Lower leg skin (tissue), 4 donors: ENCODE measurements around the gene TGFA. TPM values are rescaled to one million over a fixed set of nuclear protein-coding genes. Genes with fewer than 3 reads are reported as not detected.
A peak's percentile ranks its signal among the peaks of the same experiment; 100 is the strongest.

Experiments used
- DNase-seq, 2 donors: peaks; one replicate each; pipeline ENCODE4 v3.0.0-alpha.2; 2019; ENCODE audit warnings: low spot score in 2 of 2
- H3K4me3 ChIP-seq: fragments of 200-600 bp; sonication (generic); 2 replicates; pipeline ENCODE4 v1.5.1; 2017; ENCODE audit warnings: mild to moderate bottlenecking, low read depth; ENCODE audit not compliant: poor library complexity, severe bottlenecking
- POLR2A ChIP-seq, 2 donors: fragments of 450-650 bp; IDR thresholded peaks; one replicate each; pipeline ENCODE4 v1.6.1; 2016 to 2017; ENCODE audit warnings: antibody characterized with exemption in 2 of 2, mild to moderate bottlenecking in 1 of 2, moderate library complexity in 1 of 2
- WGBS, 2 donors: methylation state at CpG; one replicate each; pipeline ENCODE4 v1.1.5; 2018; 5-methylcytosine and 5-hydroxymethylcytosine counted together
- intact Hi-C: fragments of 100-400 bp; cut with DNase I; formaldehyde crosslinking; loops from one replicate; pipeline ENCODE4 v1.15.0; 2023; ENCODE audit warnings: low total_unique reads
- total RNA-seq, 4 donors: library from RNA; depleted of rRNA; stranded (reverse); fragments of >200 nt; gene quantifications; one replicate each; pipeline ENCODE4 v1.1.0, GENCODE V29; 2016
- TF ChIP-seq, protein P1 (sequence below), 3 donors: fragments of 450-650 bp; IDR thresholded peaks; one replicate each; pipeline ENCODE4 v1.5.1; 2016; ENCODE audit warnings: antibody characterized with exemption in 3 of 3, mild to moderate bottlenecking in 3 of 3, moderate library complexity in 2 of 3

TGFA gene
- total RNA-seq, 4 donors from 2014 or later = 56.5 to 78.3 (median 65.0) TPM

GRCh38 chr2:70420143-70420542, 133.5 kb downstream of the TGFA start:
- WGBS, 2 donors = 34 to 37% methylated on average over 4 of the region's 4 CpGs
- DNase-seq = no peak
- TF ChIP-seq, protein P1, sequence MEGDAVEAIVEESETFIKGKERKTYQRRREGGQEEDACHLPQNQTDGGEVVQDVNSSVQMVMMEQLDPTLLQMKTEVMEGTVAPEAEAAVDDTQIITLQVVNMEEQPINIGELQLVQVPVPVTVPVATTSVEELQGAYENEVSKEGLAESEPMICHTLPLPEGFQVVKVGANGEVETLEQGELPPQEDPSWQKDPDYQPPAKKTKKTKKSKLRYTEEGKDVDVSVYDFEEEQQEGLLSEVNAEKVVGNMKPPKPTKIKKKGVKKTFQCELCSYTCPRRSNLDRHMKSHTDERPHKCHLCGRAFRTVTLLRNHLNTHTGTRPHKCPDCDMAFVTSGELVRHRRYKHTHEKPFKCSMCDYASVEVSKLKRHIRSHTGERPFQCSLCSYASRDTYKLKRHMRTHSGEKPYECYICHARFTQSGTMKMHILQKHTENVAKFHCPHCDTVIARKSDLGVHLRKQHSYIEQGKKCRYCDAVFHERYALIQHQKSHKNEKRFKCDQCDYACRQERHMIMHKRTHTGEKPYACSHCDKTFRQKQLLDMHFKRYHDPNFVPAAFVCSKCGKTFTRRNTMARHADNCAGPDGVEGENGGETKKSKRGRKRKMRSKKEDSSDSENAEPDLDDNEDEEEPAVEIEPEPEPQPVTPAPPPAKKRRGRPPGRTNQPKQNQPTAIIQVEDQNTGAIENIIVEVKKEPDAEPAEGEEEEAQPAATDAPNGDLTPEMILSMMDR (IDR thresholded peaks at IDR 0.05) = no peak
- no peak for TF ChIP-seq POLR2A (IDR thresholded peaks at IDR 0.05)
- H3K4me3 ChIP-seq = no peak overlapping the region
- intact Hi-C loops = no loop called here

DNA sequence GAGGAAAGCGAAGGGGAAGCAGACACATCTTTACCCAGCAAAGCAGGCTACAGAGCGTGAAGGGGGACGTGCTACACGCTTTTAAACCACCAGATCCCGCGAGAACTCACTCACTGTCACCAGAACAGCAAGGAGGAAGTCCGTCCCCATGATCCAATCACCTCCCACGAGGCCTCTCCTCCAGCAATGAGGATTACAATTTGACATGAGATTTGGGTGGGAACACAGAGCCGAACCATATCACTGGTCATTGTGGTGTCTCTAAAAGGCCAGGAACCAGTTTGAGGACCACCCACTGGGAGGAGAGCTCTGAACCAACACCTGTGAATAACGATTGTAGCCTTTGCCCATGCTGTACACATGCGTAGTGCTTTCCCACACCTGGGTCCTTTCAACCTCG, 135.1 kb downstream of the TGFA start:
- no peak for DNase-seq
- 90% methylated on average over 12 of the region's 12 CpGs for WGBS, 2 donors
- intact Hi-C loops = no loop called here
- no peak overlapping the region for H3K4me3 ChIP-seq
- TF ChIP-seq, protein P1 (IDR thresholded peaks at IDR 0.05) = no peak

GRCh38 chr2:70417011-70417410, 136.6 kb downstream of the TGFA start:
- intact Hi-C loops = no loop called here
- no peak for DNase-seq
- no peak for TF ChIP-seq POLR2A (IDR thresholded peaks at IDR 0.05)
- TF ChIP-seq, protein P1 (IDR thresholded peaks at IDR 0.05) = no peak
- no peak overlapping the region for H3K4me3 ChIP-seq
- 86 to 88% methylated on average over 1 of the region's 1 CpG for WGBS, 2 donors

DNA sequence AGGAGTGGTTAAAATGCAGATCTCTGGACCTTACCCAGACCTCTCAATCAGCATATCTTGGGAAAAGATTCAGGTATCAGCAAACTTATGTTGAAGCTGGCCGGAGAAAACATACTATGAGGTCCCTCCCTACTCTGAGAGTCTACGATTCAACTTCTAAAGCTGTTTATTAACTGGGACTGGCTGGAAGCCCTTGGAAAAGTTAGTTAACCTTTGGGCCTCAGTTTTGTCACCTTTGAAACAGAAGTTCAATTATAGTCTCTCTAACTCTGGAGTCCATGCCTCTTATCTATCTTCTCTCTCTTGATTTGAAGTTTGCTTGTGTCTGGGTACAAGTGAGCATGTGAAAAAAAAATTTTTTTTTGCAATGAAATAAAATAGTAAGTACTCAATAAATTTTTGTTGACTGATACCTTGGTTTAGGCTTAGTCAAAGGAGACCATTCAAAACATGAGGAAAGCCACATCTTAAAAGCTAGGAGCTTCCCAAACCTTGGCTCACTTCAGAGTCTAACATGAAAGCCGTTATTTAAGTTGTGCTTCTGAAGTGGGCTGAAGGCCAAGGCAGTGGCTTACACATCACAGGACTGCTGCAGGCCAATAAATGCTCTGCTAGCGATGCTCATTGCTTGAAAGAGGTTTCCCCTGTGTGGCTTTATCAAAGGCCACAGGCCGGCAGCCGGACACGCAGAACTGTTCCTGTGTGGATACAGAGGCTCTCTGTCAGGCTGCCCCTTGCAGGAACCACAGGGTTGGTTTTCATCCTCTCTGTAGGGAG, 141.1 kb downstream of the TGFA start:
- H3K4me3 ChIP-seq = no peak overlapping the region
- 64 to 65% methylated on average over 7 of the region's 7 CpGs for WGBS, 2 donors
- TF ChIP-seq, protein P1 (IDR thresholded peaks at IDR 0.05) = no peak
- no peak for TF ChIP-seq POLR2A (IDR thresholded peaks at IDR 0.05)
- intact Hi-C loops = no loop called here
- DNase-seq = no peak

DNA sequence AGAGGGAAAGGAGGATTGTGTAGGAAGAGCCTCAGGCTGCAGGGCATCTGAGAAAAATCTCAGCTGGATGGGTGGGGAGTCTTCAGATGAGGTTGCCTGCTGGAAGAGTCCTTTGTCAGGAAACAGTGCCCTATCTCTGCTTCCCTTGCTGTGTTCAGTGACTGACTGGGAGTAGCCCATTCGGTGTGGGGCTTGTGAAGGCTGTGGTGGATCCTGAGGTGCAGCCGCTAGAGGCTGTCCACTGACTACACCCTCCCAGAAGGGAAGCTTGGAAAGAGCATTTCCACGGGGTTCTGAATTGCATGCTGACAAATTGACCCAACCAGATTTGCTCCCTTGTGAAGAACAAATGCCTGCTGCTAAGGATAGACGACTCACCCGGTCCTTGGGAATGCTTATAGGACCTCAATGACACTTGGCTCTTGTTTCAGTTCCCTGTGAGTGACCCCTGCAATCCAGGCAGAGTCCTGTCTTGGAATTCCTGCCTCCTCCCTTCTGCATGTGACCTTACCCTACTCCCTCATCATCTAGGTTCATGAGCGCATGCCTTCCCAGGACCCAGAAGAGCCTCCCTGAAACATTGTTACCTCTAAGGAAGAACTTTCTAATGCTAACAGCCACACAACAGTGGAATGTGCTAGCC, 142.0 kb downstream of the TGFA start:
- WGBS, 2 donors = 61 to 82% methylated on average over 6 of the region's 6 CpGs
- TF ChIP-seq POLR2A (IDR thresholded peaks at IDR 0.05) = no peak
- TF ChIP-seq, protein P1 (IDR thresholded peaks at IDR 0.05) = no peak
- intact Hi-C loops = no loop called here
- H3K4me3 ChIP-seq = no peak overlapping the region
- DNase-seq = peak in 1 of 2 donors; percentile 60
